ENCODE results near the gene OR13G1.

- TF ChIP-seq, protein P1, sequence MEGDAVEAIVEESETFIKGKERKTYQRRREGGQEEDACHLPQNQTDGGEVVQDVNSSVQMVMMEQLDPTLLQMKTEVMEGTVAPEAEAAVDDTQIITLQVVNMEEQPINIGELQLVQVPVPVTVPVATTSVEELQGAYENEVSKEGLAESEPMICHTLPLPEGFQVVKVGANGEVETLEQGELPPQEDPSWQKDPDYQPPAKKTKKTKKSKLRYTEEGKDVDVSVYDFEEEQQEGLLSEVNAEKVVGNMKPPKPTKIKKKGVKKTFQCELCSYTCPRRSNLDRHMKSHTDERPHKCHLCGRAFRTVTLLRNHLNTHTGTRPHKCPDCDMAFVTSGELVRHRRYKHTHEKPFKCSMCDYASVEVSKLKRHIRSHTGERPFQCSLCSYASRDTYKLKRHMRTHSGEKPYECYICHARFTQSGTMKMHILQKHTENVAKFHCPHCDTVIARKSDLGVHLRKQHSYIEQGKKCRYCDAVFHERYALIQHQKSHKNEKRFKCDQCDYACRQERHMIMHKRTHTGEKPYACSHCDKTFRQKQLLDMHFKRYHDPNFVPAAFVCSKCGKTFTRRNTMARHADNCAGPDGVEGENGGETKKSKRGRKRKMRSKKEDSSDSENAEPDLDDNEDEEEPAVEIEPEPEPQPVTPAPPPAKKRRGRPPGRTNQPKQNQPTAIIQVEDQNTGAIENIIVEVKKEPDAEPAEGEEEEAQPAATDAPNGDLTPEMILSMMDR (IDR thresholded peaks at IDR 0.05), result no peak
- no peak for TF ChIP-seq POLR2A (IDR thresholded peaks at IDR 0.05)
These were observed 32.7 kb downstream of the OR13G1 start for GRCh38 chr1:247646867-247647266.

Data from Peyer's patch (tissue), 4 donors.